Thoracic aorta (tissue), 2 donors: ENCODE measurements around the gene CDYL. TPM values are rescaled to one million over a fixed set of nuclear protein-coding genes. Genes with fewer than 3 reads are reported as not detected.

Experiments
- ATAC-seq: fragments of 150-250 bp; one replicate; pipeline ENCODE4 v1.8.0; 2017; ENCODE audit warnings: low read depth; ENCODE audit not compliant: insufficient number of reproducible peaks, low FRiP score
- DNase-seq: peaks from one replicate; pipeline ENCODE4 v3.0.0-alpha.2; 2020; ENCODE audit warnings: low spot score
- H3K27ac ChIP-seq, 2 donors: fragments of 200-600 bp; sonication (generic); 1 replicate in 1 of 2; 2 replicates in 1 of 2; pipeline ENCODE4 v1.5.1; 2016; ENCODE audit warnings: mild to moderate bottlenecking in 2 of 2, moderate library complexity in 2 of 2
- H3K27me3 ChIP-seq: fragments of 200-600 bp; sonication (generic); replicated peaks from 2 replicates; pipeline ENCODE4 v1.6.0; 2016; ENCODE audit warnings: mild to moderate bottlenecking; ENCODE audit not compliant: insufficient read depth
- H3K36me3 ChIP-seq: fragments of 200-600 bp; sonication (generic); one replicate; pipeline ENCODE4 v1.5.1; 2016
- H3K4me1 ChIP-seq, 2 donors: fragments of 200-600 bp; sonication (generic); 1 replicate in 1 of 2; 2 replicates in 1 of 2; pipeline versions ENCODE4 v1.5.1 to v1.6.0; 2016; ENCODE audit warnings: low read depth in 2 of 2, mild to moderate bottlenecking in 1 of 2; ENCODE audit not compliant: control insufficient read depth in 1 of 2
- H3K4me3 ChIP-seq: fragments of 200-600 bp; sonication (generic); 2 replicates; pipeline ENCODE4 v1.5.1; 2016; ENCODE audit warnings: mild to moderate bottlenecking
- H3K9me3 ChIP-seq: fragments of 200-600 bp; sonication (generic); 2 replicates; pipeline ENCODE4 v1.5.1; 2016
- total RNA-seq, 2 donors: library from RNA; depleted of rRNA; stranded (reverse); fragments of >200 nt; gene quantifications; one replicate each; pipeline versions ENCODE4 v1.1.0 to v1.2.3, GENCODE V29; 2016
- TF ChIP-seq, protein P1 (sequence below): fragments of 200-600 bp; sonication (generic); IDR thresholded peaks from one replicate; pipeline ENCODE4 v1.5.1; 2019; ENCODE audit warnings: antibody characterized with exemption

CDYL gene
- total RNA-seq, 2 donors from 2014 or later, result 22.7 to 38.2 TPM

DNA sequence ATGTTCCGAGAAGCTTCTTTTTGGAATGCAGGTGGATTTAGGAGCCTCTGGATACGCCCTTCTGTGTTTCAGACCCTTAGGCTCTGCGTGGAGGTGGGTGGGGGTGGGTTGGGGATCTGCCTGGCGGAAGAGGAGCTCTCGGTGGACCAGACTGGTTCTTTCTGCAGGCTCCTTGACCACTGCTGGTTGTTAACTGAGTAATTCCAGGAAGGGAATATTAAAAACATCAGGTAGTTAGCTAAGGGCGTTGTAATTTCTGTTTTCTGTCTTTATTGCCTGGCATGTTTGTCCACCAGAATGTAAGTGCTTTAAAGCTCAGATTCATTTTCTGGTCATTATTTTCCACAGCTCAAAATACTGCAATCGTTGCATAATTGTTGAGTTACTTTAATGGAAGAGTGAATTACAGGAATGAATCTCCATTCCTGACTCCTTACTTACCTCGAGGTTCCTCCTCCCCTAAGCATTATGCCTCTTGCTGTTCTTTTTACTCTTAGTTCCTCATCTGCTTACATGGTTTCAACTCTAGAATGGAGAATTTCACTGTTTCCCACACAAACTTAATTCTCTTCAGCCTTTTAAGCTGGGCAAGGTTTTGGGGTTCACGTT, 5.9 kb downstream of the CDYL start:
- TF ChIP-seq, protein P1, sequence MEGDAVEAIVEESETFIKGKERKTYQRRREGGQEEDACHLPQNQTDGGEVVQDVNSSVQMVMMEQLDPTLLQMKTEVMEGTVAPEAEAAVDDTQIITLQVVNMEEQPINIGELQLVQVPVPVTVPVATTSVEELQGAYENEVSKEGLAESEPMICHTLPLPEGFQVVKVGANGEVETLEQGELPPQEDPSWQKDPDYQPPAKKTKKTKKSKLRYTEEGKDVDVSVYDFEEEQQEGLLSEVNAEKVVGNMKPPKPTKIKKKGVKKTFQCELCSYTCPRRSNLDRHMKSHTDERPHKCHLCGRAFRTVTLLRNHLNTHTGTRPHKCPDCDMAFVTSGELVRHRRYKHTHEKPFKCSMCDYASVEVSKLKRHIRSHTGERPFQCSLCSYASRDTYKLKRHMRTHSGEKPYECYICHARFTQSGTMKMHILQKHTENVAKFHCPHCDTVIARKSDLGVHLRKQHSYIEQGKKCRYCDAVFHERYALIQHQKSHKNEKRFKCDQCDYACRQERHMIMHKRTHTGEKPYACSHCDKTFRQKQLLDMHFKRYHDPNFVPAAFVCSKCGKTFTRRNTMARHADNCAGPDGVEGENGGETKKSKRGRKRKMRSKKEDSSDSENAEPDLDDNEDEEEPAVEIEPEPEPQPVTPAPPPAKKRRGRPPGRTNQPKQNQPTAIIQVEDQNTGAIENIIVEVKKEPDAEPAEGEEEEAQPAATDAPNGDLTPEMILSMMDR, result no peak
- Histone ChIP-seq H3K36me3 (no peaks in the 10 kb centered on the region), H3K27ac (no peak overlapping the region), H3K4me3 (no peak overlapping the region), H3K9me3 (no peaks in the 10 kb centered on the region), H3K4me1 (peaks cover 10 to 19% of the 10 kb centered on the region in 2 donors), H3K27me3 (no peaks in the 10 kb centered on the region)
- DNase-seq, result no peak
- ATAC-seq, result no peak

DNA sequence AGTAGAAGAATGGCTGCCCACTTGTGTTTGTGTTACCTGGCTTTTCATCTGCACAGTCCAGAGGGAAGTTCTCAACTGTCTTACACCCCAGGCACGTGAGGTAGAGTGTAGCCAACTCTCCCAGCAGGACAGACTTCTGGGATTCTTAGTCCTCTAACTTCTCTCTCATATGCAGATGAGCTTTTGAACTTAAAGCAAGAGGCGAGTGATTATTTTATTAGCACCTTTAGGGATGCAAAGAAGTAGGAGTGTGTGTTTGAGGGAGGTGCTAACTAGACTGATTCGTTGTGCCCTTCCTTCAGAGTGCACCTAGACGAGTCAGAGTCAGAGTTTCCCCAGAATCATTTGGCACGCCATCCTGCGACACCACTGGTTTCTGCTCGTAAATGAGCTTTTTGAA, 10.8 kb downstream of the CDYL start:
- H3K27me3 ChIP-seq, result no peaks in the 10 kb centered on the region
- H3K4me3 ChIP-seq, result no peak overlapping the region
- H3K4me1 ChIP-seq, result peaks cover 0 to 5% of the 10 kb centered on the region in 2 donors
- no peak for ATAC-seq
- H3K9me3 ChIP-seq, result no peaks in the 10 kb centered on the region
- TF ChIP-seq, protein P1, result no peak
- no peak overlapping the region for H3K27ac ChIP-seq
- H3K36me3 ChIP-seq, result no peaks in the 10 kb centered on the region
- DNase-seq, result no peak

DNA sequence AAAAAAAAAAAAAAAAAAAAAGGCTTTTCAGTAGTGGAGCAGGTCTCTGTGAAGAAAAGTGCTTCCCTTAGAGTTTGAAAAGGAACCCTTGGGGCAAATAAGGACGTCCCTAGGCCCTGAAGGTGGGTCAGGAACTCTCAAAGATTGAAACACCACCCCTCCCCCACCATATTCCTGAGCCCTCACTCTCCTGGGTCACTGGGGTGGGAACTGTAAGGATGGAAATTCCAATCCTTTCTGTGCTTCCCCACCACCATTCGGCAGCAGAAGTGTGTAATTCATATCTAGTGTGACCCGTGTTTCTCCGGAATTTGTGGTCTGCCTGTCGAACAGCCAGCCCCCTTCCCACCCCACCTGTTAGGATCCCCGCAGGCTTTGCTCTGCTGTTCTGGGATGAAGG, 12.3 kb downstream of the CDYL start:
- TF ChIP-seq, protein P1, result no peak
- ATAC-seq (no peak), DNase-seq (no peak)
- Histone ChIP-seq H3K4me1 (peaks cover 0 to 6% of the 10 kb centered on the region in 2 donors), H3K9me3 (no peaks in the 10 kb centered on the region), H3K27ac (no peak overlapping the region), H3K4me3 (no peak overlapping the region), H3K27me3 (no peaks in the 10 kb centered on the region), H3K36me3 (no peaks in the 10 kb centered on the region)

DNA sequence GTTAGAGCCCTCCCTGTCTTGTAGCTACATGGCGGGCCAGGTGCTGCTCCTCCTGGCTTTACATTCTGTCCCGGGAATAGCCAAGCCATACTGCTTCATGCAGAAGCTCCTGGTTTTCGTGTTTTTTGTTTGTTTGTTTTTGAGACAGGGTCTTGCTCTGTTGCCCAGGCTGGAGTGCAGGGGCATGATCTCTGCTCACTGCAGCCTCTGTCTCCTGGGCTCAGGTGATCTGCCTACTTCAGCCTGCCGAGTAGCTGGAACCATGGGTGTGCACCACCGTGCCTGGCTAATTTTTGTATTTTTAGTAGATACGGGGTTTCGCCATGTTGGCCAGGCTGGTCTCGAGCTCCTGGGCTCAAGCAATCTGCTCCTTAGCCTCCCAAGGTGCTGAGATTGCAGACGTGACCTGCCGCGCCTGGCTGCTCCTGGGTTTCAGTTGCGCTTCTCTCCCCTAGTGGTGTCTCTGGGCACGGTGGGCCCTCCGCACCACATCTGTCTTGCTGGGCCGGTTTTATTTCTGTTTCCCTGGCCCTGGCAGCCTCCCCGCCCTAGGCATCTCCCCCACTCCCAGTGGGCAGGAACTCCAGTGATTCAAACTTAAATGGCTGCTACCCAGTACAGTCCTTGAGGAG, 12.9 kb downstream of the CDYL start:
- no peaks in the 10 kb centered on the region for H3K27me3 ChIP-seq
- no peak overlapping the region for H3K27ac ChIP-seq
- H3K9me3 ChIP-seq, result no peaks in the 10 kb centered on the region
- H3K4me1 ChIP-seq, result peaks cover 0 to 12% of the 10 kb centered on the region in 2 donors
- DNase-seq, result no peak
- TF ChIP-seq, protein P1, result no peak
- H3K36me3 ChIP-seq, result no peaks in the 10 kb centered on the region
- no peak overlapping the region for H3K4me3 ChIP-seq
- ATAC-seq, result no peak

DNA sequence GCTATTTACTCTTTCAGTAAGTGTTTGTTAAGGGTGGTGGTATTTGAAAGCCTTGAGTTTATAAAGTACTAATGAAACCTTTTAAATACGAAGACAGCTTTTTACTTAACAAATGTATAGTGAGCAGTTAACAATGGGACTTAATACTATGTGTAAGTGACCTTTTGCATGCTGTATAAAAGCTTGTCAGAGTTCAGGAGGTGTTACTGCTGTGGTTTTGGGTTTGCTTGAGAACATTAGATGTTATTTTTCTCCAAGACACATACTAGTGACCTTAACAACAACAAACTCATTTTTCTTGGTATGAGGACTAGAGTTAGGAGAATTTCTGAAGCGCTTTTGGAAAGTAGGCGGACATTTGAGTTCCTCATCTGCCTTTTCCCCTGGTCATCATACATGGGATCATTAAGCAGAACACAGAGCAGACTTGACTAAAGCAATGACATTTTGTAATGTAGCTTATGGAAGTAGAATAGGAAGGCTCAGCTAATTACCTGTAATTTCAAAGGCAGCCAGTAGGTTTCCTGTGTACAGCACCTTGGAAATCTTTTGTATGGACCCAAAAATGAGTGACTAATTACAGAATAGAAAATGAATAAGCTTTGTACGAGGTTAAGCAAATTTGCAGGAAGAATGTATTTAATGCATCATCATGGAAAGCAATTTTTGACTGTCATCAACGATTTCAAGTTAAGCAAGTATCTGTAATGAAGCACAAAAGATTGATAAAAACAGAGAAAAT, 14.1 kb downstream of the CDYL start:
- DNase-seq (no peak), ATAC-seq (no peak)
- no peaks in the 10 kb centered on the region for H3K9me3 ChIP-seq
- TF ChIP-seq, protein P1, result no peak
- no peaks in the 10 kb centered on the region for H3K27me3 ChIP-seq
- no peak overlapping the region for H3K27ac ChIP-seq
- H3K4me1 ChIP-seq, result peaks cover 0 to 17% of the 10 kb centered on the region in 2 donors
- no peaks in the 10 kb centered on the region for H3K36me3 ChIP-seq
- H3K4me3 ChIP-seq, result no peak overlapping the region
